Measurements from ENCODE around the gene GALNT18.

- TF ChIP-seq POLR2A (IDR thresholded peaks at IDR 0.05) (no peak), CTCF (IDR thresholded peaks at IDR 0.05) (no peak)
These were observed 283.5 kb downstream of the GALNT18 start for GRCh38 chr11:11338304-11338703.
